DOHH2 (cell line): ENCODE data around the gene CELF1.

Source experiments
- H3F3A ChIP-seq: fragments of 200-600 bp; sonication (generic), shearing (Covaris generic); 2 replicates; pipeline ENCODE4 v1.6.0; 2016; ENCODE audit warnings: antibody characterized with exemption, mild to moderate bottlenecking; ENCODE audit not compliant: control insufficient read depth, insufficient read depth
- H3K27ac ChIP-seq: fragments of 200-600 bp; sonication (generic); 2 replicates; pipeline ENCODE4 v1.5.1; 2014; ENCODE audit warnings: low read depth, mild to moderate bottlenecking, low read length, moderate library complexity
- H3K27me3 ChIP-seq: fragments of 200-600 bp; sonication (generic); 2 replicates; pipeline ENCODE4 v1.6.1; 2014; ENCODE audit warnings: mild to moderate bottlenecking, low read length, mixed read lengths; ENCODE audit not compliant: control insufficient read depth
- H3K36me3 ChIP-seq: fragments of 200-600 bp; sonication (generic); 2 replicates; pipeline ENCODE4 v1.6.1; 2014; ENCODE audit warnings: mild to moderate bottlenecking, low read length, moderate library complexity, mixed read lengths; ENCODE audit not compliant: control insufficient read depth
- H3K4me1 ChIP-seq: fragments of 200-600 bp; sonication (generic); 2 replicates; pipeline ENCODE4 v1.6.1; 2014; ENCODE audit warnings: mild to moderate bottlenecking, low read length, mixed read lengths; ENCODE audit not compliant: control insufficient read depth
- H3K4me2 ChIP-seq: fragments of 200-600 bp; sonication (generic); 2 replicates; pipeline ENCODE4 v1.6.0; 2014; ENCODE audit warnings: mild to moderate bottlenecking, low read length, moderate library complexity
- H3K4me3 ChIP-seq: fragments of 200-600 bp; sonication (generic); 2 replicates; pipeline ENCODE4 v1.5.1; 2014; ENCODE audit warnings: mild to moderate bottlenecking, low read length, mixed read lengths
- H3K79me2 ChIP-seq: fragments of 200-600 bp; sonication (generic); 2 replicates; pipeline ENCODE4 v1.6.1; 2014; ENCODE audit warnings: mild to moderate bottlenecking, low read length, mixed read lengths; ENCODE audit not compliant: control insufficient read depth
- H3K9me2 ChIP-seq: fragments of 200-600 bp; sonication (generic); replicated peaks from 2 replicates; pipeline ENCODE4 v1.6.1; 2014; ENCODE audit warnings: mild to moderate bottlenecking, low read length, mixed read lengths; ENCODE audit not compliant: control insufficient read depth
- H3K9me3 ChIP-seq: fragments of 200-600 bp; sonication (generic); 2 replicates; pipeline ENCODE4 v1.6.1; 2014; ENCODE audit warnings: antibody characterized with exemption, low read length, mixed read lengths; ENCODE audit not compliant: control insufficient read depth, insufficient read depth
- H4K20me1 ChIP-seq: fragments of 200-600 bp; sonication (generic); 2 replicates; pipeline ENCODE4 v1.6.0; 2014; ENCODE audit warnings: low read depth, mild to moderate bottlenecking, antibody characterized with exemption, low read length, moderate library complexity; ENCODE audit not compliant: control insufficient read depth, insufficient read depth
- CTCF ChIP-seq: fragments of 200-600 bp; sonication (generic); IDR thresholded peaks from one replicate; pipeline ENCODE4 v1.5.1; 2014; ENCODE audit warnings: antibody characterized with exemption, mild to moderate bottlenecking, low read depth, low read length; ENCODE audit not compliant: poor library complexity, severe bottlenecking
- EZH2phosphoT487 ChIP-seq: fragments of 200-600 bp; sonication (generic); IDR thresholded peaks from 2 replicates; pipeline ENCODE4 v1.6.1; 2017; ENCODE audit warnings: borderline replicate concordance, mild to moderate bottlenecking, antibody characterized with exemption, low read length, moderate library complexity, mixed read lengths

The CELF1 gene

GRCh38 chr11:47466201-47466600, 86.7 kb downstream of the CELF1 start:
- H3K79me2 ChIP-seq = no peaks in the 10 kb centered on the region; the same call in 1 of the 2 replicates
- H3K27me3 ChIP-seq = no peaks in the 10 kb centered on the region
- peaks cover 55% of the 10 kb centered on the region for H3K36me3 ChIP-seq
- no peaks in the 10 kb centered on the region for H4K20me1 ChIP-seq
- H3K9me3 ChIP-seq = no peaks in the 10 kb centered on the region
- no peak overlapping the region for H3K4me3 ChIP-seq
- TF ChIP-seq CTCF = no peak
- TF ChIP-seq EZH2phosphoT487 = no peak
- no peak overlapping the region for H3K4me2 ChIP-seq
- no peak overlapping the region for H3K27ac ChIP-seq
- no peaks in the 10 kb centered on the region for H3K4me1 ChIP-seq
- no peaks in the 10 kb centered on the region for H3K9me2 ChIP-seq
- H3F3A ChIP-seq = no peaks in the 10 kb centered on the region

DNA sequence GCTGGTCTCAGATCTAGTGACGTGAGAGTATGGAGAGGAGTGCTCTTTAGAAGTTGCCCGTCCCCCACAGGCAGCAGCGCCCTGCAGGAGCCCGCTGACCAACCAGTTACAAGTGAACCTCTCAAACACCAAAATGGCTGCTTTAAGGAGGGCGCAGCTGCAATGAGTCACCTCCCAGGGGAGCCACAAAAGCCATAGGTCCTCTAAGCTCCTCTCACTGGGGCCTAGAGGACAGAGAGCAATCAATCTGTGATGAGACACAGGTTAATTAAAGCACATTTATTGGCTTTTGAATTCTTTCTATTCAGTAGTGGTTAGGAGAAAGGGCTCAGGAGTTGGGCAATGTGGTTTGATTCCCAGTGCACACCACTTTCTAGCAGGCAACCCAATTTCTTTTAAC, 88.4 kb downstream of the CELF1 start:
- Histone ChIP-seq H3K36me3 (peaks cover 40% of the 10 kb centered on the region), H3K27me3 (no peaks in the 10 kb centered on the region), H3F3A (peaks cover 2% of the 10 kb centered on the region; the same call in 1 of the 2 replicates), H3K9me3 (no peaks in the 10 kb centered on the region), H3K4me1 (no peaks in the 10 kb centered on the region), H3K9me2 (no peaks in the 10 kb centered on the region), H3K4me2 (no peak overlapping the region), H3K4me3 (no peak overlapping the region), H4K20me1 (no peaks in the 10 kb centered on the region), H3K27ac (no peak overlapping the region), H3K79me2 (no peaks in the 10 kb centered on the region; the same call in 1 of the 2 replicates)
- TF ChIP-seq EZH2phosphoT487 (no peak), CTCF (no peak)

DNA sequence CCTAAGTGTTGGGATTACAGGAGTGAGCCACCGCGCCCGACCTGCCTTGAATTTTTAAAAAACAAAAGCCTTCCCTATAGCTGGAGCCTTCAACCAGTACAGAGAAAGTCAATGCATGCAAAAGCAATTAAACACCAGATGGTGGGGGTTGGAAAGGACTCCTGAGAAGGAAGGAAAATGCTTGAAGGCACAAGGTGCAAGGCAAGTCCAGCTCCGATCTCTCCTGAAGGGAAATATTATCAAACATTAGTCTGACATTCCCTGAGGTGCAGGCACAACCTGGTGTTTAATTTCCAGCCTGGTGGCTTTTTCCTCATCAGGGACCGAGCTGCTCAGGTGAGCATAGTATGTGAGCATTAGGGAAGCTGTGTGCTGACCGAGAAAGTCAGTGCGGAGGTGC, 91.1 kb downstream of the CELF1 start:
- Histone ChIP-seq H3F3A (peaks cover 2% of the 10 kb centered on the region), H3K4me2 (no peak overlapping the region), H3K27me3 (no peaks in the 10 kb centered on the region), H4K20me1 (no peaks in the 10 kb centered on the region), H3K79me2 (no peaks in the 10 kb centered on the region; the same call in 1 of the 2 replicates), H3K4me1 (no peaks in the 10 kb centered on the region), H3K36me3 (peaks cover 14% of the 10 kb centered on the region), H3K4me3 (no peak overlapping the region), H3K9me2 (no peaks in the 10 kb centered on the region), H3K27ac (no peak overlapping the region), H3K9me3 (no peaks in the 10 kb centered on the region)
- TF ChIP-seq EZH2phosphoT487 (no peak), CTCF (no peak)
